ENCODE results near the gene TNC. TPM values are rescaled to one million over a fixed set of nuclear protein-coding genes. Genes with fewer than 3 reads are reported as not detected.

Gene TNC
- total and polyA plus RNA-seq, 2 experiments from 2014 or later = 165 to 319 TPM

GRCh38 chr9:115022760-115023434 is 95.1 kb downstream of the TNC start:
- 56 to 66% methylated on average over 6 of the region's 6 CpGs for WGBS, 2 experiments (ENCODE audit: low coverage in 1 of 2, low lambda C conversion rate in 2 of 2, missing lambda C conversion rate in 2 of 2)
- no peak overlapping the region for H3K4me3 ChIP-seq

GRCh38 chr9:115018547-115019435 is 99.2 kb downstream of the TNC start:
- in situ Hi-C loops (cut with MboI) = no loop called here
- H3K9ac ChIP-seq = 0 out of 2 replicates have a peak overlapping the region, but pooled peaks have one; percentile 13

More at GRCh38 chr9:115022760-115023434, 95.1 kb downstream of the TNC start:
- H3K36me3 ChIP-seq (ENCODE audit: low read depth) = peaks cover 26% of the 10 kb centered on the region; the same call in 1 of the 2 replicates
- H3K9me2 ChIP-seq (ENCODE audit: insufficient read depth) = no peaks in the 10 kb centered on the region
- TF ChIP-seq EZH2 (IDR thresholded peaks at IDR 0.05; ENCODE audit: insufficient read depth, poor library complexity, severe bottlenecking) (no peak), EZH2phosphoT487 (IDR thresholded peaks at IDR 0.05; ENCODE audit: insufficient read depth, low read depth) (no peak)
- no peaks in the 10 kb centered on the region for H3K79me2 ChIP-seq (ENCODE audit: insufficient read depth)
- no peaks in the 10 kb centered on the region for H4K20me1 ChIP-seq (ENCODE audit: insufficient read depth)
- H3K9ac ChIP-seq = no peak overlapping the region
- H3K27ac ChIP-seq = peak overlapping the region; percentile 29
- peak overlapping the region; percentile 19 for H3K4me2 ChIP-seq (ENCODE audit: unreplicated experiment)
- H3K4me1 ChIP-seq (ENCODE audit: insufficient read depth) = peaks cover 38% of the 10 kb centered on the region
- H3K27me3 ChIP-seq (replicated peaks; ENCODE audit: insufficient read depth) = no peaks in the 10 kb centered on the region
- no peaks in the 10 kb centered on the region for H3K9me3 ChIP-seq (ENCODE audit: low read depth)
- DNase-seq = peak; percentile 95
- in situ Hi-C loops (cut with MboI) = no loop called here
- H3F3A ChIP-seq (ENCODE audit: insufficient read depth) = peaks cover 65% of the 10 kb centered on the region
- H2AFZ ChIP-seq = no peak overlapping the region

DNA sequence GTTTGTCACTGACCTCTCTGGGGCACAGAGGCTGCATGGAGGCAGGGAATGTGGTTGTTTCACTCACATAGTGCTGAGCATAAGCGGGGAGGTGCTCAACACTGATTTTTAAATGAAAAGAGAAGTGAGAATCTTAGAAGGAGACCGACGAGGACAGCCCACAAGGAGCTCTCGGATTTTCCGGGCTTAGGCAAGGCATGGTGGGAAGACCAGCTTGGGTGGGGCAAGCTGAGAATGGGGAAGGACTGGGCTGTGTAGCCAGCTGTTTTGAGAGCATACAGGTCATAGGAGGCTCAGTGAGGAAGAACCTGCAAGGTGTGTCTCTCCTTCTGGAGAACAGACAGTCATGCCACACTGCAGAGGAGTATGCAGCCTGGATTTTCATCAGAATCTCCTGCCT is 101.6 kb downstream of the TNC start:
- no peak overlapping the region for H3K4me2 ChIP-seq (ENCODE audit: unreplicated experiment)
- H2AFZ ChIP-seq = no peak overlapping the region
- H3K27me3 ChIP-seq (replicated peaks; ENCODE audit: insufficient read depth) = no peaks in the 10 kb centered on the region
- H3K9me3 ChIP-seq (ENCODE audit: low read depth) = no peaks in the 10 kb centered on the region
- TF ChIP-seq EZH2phosphoT487 (IDR thresholded peaks at IDR 0.05; ENCODE audit: insufficient read depth, low read depth) = no peak
- no peak for TF ChIP-seq EZH2 (IDR thresholded peaks at IDR 0.05; ENCODE audit: insufficient read depth, poor library complexity, severe bottlenecking)
- WGBS, 2 experiments (ENCODE audit: low coverage in 1 of 2, low lambda C conversion rate in 2 of 2, missing lambda C conversion rate in 2 of 2) = 88 to 89% methylated on average over 5 of the region's 5 CpGs
- H4K20me1 ChIP-seq (ENCODE audit: insufficient read depth) = no peaks in the 10 kb centered on the region
- no peaks in the 10 kb centered on the region for H3K9me2 ChIP-seq (ENCODE audit: insufficient read depth)
- peaks cover 18% of the 10 kb centered on the region; the same call in 1 of the 2 replicates for H3K36me3 ChIP-seq (ENCODE audit: low read depth)
- DNase-seq = no peak
- no peak overlapping the region for H3K4me3 ChIP-seq
- peaks cover 34% of the 10 kb centered on the region for H3F3A ChIP-seq (ENCODE audit: insufficient read depth)
- H3K4me1 ChIP-seq (ENCODE audit: insufficient read depth) = peaks cover 16% of the 10 kb centered on the region
- no peaks in the 10 kb centered on the region for H3K79me2 ChIP-seq (ENCODE audit: insufficient read depth)
- no peak overlapping the region for H3K9ac ChIP-seq
- in situ Hi-C loops (cut with MboI) = no loop called here
- H3K27ac ChIP-seq = no peak overlapping the region

More at GRCh38 chr9:115018547-115019435, 99.2 kb downstream of the TNC start:
- H3K27me3 ChIP-seq (replicated peaks; ENCODE audit: insufficient read depth) = no peaks in the 10 kb centered on the region
- H3K9me2 ChIP-seq (ENCODE audit: insufficient read depth) = no peaks in the 10 kb centered on the region
- TF ChIP-seq EZH2 (IDR thresholded peaks at IDR 0.05; ENCODE audit: insufficient read depth, poor library complexity, severe bottlenecking) = no peak
- TF ChIP-seq EZH2phosphoT487 (IDR thresholded peaks at IDR 0.05; ENCODE audit: insufficient read depth, low read depth) = no peak
- H3K4me1 ChIP-seq (ENCODE audit: insufficient read depth) = peaks cover 30% of the 10 kb centered on the region
- peaks cover 50% of the 10 kb centered on the region for H3F3A ChIP-seq (ENCODE audit: insufficient read depth)
- no peaks in the 10 kb centered on the region for H4K20me1 ChIP-seq (ENCODE audit: insufficient read depth)
- peak overlapping the region; percentile 47 for H3K27ac ChIP-seq
- no peak overlapping the region for H3K4me2 ChIP-seq (ENCODE audit: unreplicated experiment)
- peak; percentile 85 for DNase-seq
- H3K9me3 ChIP-seq (ENCODE audit: low read depth) = no peaks in the 10 kb centered on the region
- H3K4me3 ChIP-seq = no peak overlapping the region
- no peaks in the 10 kb centered on the region for H3K79me2 ChIP-seq (ENCODE audit: insufficient read depth)
- 39 to 47% methylated on average over 8 of the region's 8 CpGs for WGBS, 2 experiments (ENCODE audit: low coverage in 1 of 2, low lambda C conversion rate in 2 of 2, missing lambda C conversion rate in 2 of 2)
- no peak overlapping the region for H2AFZ ChIP-seq
- H3K36me3 ChIP-seq (ENCODE audit: low read depth) = peaks cover 22% of the 10 kb centered on the region; the same call in 1 of the 2 replicates

- Histone ChIP-seq H3K79me2 (ENCODE audit: insufficient read depth) (no peaks in the 10 kb centered on the region), H3K4me3 (no peak overlapping the region), H3K9ac (no peak overlapping the region), H3K27ac (no peak overlapping the region), H3K27me3 (replicated peaks; ENCODE audit: insufficient read depth) (no peaks in the 10 kb centered on the region), H3K4me1 (ENCODE audit: insufficient read depth) (peaks cover 16% of the 10 kb centered on the region), H2AFZ (no peak overlapping the region), H3K9me3 (ENCODE audit: low read depth) (no peaks in the 10 kb centered on the region), H3F3A (ENCODE audit: insufficient read depth) (peaks cover 32% of the 10 kb centered on the region), H3K9me2 (ENCODE audit: insufficient read depth) (no peaks in the 10 kb centered on the region), H4K20me1 (ENCODE audit: insufficient read depth) (no peaks in the 10 kb centered on the region), H3K4me2 (ENCODE audit: unreplicated experiment) (no peak overlapping the region), H3K36me3 (ENCODE audit: low read depth) (0 out of 2 replicates have a peak, but pooled peaks cover 9% of the 10 kb centered on the region)
- in situ Hi-C loops (cut with MboI) = no loop called here
- DNase-seq = peak; percentile 85
- TF ChIP-seq EZH2 (IDR thresholded peaks at IDR 0.05; ENCODE audit: insufficient read depth, poor library complexity, severe bottlenecking) (no peak), EZH2phosphoT487 (IDR thresholded peaks at IDR 0.05; ENCODE audit: insufficient read depth, low read depth) (no peak)
- 52 to 53% methylated on average over 4 of the region's 4 CpGs for WGBS, 2 experiments (ENCODE audit: low coverage in 1 of 2, low lambda C conversion rate in 2 of 2, missing lambda C conversion rate in 2 of 2)
Observed at GRCh38 chr9:115015018-115015635, 102.8 kb downstream of the TNC start.

Data from GM23248 (cell line).